ENCODE data around the gene PTN.

GRCh38 chr7:137342265-137342664, 1.3 kb downstream of the PTN start:
- no peak for TF ChIP-seq CTCF (IDR thresholded peaks at IDR 0.05)
- no peak for TF ChIP-seq POLR2A (IDR thresholded peaks at IDR 0.05)

Data from uterus (tissue), 2 donors.